ENCODE results near the gene ASB7.
"Not testable (repeated sequence)": the region's sequence is repeated elsewhere in the genome, so short reads cannot be mapped to it uniquely, and the experiment has no call there.

The ASB7 gene

DNA sequence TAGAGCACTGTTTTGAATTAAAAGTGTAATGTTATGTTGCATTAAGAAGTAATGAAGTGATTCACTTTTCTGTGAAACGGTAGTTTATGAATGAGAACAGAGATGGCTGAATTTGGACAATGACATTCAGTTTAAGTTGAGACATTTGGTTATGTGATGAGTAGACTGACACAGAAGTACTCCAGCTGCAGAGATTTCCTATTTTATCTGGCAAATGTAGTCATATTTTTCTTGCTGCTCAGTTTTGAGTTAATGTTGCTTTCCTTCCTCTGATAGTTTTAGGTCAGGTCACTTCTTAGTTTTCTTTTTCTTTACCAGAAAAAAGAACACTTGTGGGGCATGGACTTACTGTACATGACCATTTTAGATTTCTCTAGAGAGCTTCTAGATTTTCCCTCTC is 51.2 kb downstream of the ASB7 start:
- no peak for DNase-seq

GRCh38 chr15:100658895-100659294 is 56.5 kb downstream of the ASB7 start:
- no peak for DNase-seq

- no peak for DNase-seq
These were observed 58.8 kb downstream of the ASB7 start for GRCh38 chr15:100661156-100661555.

DNA sequence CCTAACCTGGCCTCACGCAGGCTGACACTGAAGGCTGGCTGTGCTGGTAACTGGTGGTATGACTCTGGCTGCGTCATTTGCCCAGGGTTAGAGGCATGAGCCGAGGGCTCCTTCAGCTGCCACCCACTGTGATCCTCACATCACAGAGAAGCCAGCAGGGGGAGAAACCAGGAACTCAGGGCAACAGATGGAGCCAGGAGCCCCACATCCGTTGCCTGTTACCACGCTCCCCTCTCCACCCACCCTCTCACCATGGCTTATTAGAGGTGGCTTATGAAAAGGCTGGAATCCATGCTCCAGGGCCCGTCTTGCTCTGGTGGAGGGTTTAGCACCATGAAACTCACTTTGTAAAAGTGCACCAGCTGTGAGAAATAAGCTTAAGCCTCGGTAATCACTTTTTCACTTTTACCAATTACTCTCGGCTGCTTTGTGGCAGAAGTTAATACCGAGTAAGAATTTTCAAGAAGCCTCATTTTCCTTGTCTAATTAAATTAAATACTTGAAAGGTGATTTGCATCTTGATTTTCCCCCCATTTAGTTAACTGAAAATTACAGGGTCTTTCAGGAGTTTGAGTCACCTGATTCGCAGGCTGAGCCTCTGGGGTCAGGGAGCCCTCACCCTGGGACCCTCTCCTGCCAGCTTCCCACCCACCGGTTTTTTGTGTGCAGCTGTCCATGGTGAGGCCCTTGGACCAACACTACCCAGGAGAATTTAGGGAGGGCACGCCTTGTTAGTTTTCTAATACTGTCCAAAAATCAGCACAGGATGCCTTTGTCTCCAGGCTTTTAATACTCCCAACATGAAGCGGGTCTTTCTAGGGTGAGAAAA is 60.9 kb downstream of the ASB7 start:
- peak; percentile 17 for DNase-seq

GRCh38 chr15:100663915-100664281 is 61.5 kb downstream of the ASB7 start:
- DNase-seq, result no peak

- DNase-seq, result no peak
These were observed 63.2 kb downstream of the ASB7 start for GRCh38 chr15:100665570-100665969.

DNA sequence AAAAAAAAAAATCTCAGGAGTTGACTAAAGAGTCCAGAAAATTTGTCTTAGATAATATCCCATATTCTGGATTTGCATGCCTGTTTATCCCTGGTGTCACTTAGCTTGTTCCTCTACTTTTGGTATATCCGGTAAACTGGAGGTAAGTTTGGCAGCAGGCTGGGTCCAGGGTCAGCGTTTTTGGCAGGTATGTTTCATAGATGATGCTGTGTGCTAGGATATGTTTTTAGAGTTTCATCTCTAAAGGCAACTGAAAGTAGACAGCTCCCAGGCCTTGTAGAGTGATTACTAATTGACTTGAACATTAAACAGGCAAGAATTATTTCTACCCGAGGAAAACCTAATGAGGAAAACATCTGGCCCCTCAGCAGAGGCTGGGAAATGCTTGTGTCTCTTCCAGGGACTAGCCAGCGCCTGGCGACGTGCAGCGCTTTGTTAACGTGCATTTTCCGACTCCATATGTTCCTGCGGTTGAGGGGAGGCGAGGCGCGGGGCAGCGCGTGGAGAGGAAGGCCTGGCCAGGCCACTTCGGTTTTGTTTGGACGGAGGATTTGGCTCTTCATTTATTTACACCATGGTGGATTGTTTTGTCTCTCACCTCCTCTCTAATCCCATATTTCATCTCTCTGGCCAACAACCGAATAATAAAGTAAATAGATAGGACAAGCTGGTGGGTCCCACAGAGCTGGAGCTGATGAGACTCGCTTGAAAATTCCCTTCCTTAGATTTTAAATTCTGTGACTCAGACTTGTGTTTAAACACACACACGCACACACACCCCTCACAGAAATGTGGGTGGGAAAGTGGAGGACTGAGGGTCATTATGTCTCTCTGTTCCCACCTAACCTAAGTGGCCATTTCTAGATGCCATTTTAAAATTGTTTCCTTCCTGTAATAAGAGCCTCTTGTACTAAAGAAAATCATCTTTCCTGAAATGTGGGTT is 65.3 kb downstream of the ASB7 start:
- no peak for DNase-seq

GRCh38 chr15:100668348-100668745 is 66.0 kb downstream of the ASB7 start:
- no peak for DNase-seq

DNA sequence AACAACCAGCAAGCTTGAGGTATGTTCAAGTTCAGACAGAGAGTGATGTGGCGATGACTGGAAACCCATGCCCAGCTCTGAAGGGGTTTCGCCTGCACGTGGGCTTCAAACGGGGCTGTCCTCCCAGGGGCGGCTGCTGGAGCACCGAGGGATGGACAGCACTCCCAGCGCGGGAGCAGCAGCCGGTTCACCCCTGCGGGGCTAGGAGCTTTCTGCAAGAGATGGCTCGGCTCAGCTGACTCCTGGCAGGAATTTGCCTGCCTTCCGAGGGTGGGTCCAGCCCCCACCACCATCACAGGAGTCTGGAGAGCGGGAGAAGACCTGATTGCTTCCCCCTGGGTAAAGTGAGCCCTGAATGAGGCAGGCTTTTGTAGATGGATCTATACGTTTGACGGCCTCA is 66.9 kb downstream of the ASB7 start:
- DNase-seq, result no peak

- DNase-seq, result no peak
These were observed 68.2 kb downstream of the ASB7 start for GRCh38 chr15:100670505-100671021.

DNA sequence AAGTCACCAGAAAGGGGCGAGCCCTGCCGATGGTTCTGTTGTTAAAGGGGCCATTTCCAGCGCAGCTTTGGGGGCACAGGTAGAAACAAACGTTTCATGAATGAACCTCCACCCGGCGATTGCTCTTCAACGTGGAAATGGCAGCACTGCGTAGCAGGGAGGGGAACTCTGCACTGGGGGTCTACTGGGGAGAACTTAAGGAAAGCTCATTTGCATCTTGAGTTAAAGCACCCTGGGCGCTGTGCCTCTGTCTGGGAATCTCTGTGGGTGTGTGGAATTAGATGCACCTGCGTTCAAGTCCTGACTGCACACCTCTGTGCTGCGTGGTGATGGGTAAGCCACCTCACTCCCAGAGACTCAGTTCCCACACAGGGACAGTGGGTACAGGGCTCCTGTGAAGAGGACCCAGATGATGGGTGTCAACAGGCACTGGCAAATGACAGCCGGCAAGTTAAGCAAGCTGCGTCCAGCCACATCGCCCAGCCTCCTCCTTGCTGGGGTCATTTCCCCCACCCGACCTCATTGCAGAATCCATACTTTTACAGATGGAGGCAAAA is 68.8 kb downstream of the ASB7 start:
- no peak for DNase-seq

- DNase-seq, result no peak
These were observed 69.6 kb downstream of the ASB7 start for GRCh38 chr15:100671858-100672543.

- no peak for DNase-seq
These were observed 70.6 kb downstream of the ASB7 start for GRCh38 chr15:100672959-100673358.

DNA sequence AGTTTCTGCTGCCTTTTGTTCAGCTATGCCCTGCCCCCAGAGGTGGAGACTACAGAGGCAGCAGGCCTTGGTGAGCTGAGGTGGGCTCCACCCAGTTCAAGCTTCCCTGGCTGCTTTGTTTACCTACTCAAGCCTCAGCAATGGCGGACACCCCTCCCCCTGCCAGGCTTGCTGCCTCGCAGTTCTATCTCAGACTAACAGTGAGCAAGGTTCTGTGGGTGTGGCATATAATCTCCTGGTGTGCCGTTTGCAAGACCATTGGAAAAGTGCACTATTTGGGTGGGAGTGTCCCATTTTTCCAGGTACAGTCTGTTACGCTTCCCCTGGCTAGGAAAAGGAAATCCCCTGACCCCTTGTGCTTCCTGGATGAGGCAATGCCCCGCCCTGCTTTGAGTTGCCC is 76.8 kb downstream of the ASB7 start:
- not testable (repeated sequence) for DNase-seq

DNA sequence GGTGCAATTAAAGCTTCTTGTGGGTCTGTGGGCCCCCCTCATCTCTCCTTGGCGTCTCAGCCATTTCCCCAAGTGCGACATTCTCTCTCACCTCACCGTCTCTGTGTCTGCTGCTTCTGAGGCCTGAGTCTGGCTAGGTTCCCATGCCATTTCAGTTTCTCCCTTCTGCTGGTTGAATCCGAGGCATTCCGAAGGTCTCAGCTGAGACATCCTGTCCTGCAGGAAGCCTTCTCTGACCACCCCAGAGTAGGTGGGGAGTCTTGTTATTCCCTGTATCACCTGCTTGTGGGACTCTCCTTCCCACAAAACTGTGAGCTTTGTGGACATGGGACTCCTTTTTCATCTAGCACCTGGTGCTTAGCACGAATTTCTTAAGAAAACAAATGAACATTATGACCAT is 78.3 kb downstream of the ASB7 start:
- no peak for DNase-seq

DNA sequence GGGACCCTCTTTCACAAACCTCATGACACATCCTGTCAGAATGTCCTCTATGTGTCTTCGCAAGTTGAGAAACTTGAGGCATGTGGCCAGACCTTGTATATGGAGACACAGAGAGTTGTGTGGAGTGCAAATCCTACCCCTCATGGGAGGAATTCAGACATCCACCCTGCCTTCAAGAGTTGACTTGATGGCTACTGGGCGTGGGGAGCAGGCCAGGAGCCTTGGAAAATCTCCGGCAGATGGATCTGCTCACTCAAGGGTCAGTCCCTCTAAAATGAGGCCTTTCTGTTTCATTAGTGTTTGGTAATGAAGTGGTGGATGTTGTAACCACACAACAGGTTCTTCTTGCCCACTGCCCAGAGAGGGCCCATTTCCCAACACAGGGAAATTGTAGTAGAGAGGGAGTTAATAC is 79.0 kb downstream of the ASB7 start:
- DNase-seq, result no peak

- DNase-seq, result no peak
These were observed 80.1 kb downstream of the ASB7 start for GRCh38 chr15:100682468-100682867.

GRCh38 chr15:100683434-100683833 is 81.0 kb downstream of the ASB7 start:
- DNase-seq, result no peak

- DNase-seq, result no peak
These were observed 82.2 kb downstream of the ASB7 start for GRCh38 chr15:100684591-100684990.

GRCh38 chr15:100686021-100686724 is 83.8 kb downstream of the ASB7 start:
- no peak for DNase-seq

DNA sequence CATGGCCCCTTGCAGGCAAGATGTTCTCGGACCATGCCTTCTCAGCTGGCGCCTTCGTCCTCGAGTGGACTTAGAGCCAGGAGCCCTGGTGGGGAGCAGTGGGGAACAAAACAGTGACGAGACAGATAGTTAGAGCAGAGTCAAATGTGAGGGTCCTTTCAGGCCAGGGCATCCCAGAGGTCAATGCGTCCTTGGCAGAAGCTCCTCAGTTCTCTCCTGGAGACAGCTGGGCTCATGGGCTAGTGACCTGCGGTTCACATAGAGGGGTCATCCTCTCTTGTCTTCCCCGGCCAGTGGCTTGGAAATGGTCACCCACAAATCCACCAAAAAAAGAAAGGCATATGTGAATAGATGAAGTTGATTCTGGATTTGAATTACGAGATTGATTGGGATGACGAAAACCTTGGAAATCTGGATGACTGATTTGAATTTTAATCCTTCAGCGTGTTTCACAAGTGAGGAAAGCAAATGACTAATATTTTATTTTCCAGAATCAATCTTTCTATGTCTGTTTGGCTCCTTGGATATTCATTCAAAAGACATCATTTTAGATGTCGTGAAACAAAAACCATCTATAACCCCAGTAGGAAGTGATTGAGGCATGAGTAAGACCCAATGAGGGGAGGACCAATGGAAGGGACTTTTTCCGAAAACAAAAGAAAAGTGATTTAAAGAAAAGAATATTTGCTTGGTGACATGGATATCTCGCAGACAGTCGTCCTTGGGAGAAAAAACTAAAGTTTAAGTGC is 84.5 kb downstream of the ASB7 start:
- peak; percentile 89 for DNase-seq

All from HCEC 1CT (cell line).